NT2/D1 (cell line): ENCODE results near the gene RUVBL2.

Experiments used
- DNase-seq: peaks from one replicate; pipeline ENCODE4 v3.0.0-alpha.2; 2011; ENCODE audit warnings: low read depth, low spot score
- H3K27me3 ChIP-seq: 2 replicates; pipeline ENCODE4 v1.6.0; 2011; ENCODE audit warnings: mild to moderate bottlenecking; ENCODE audit not compliant: insufficient read length, insufficient read depth
- H3K36me3 ChIP-seq: 2 replicates; pipeline ENCODE4 v1.6.1; 2011; ENCODE audit warnings: mild to moderate bottlenecking, low read length, mixed read lengths; ENCODE audit not compliant: insufficient read depth, insufficient read length
- H3K4me1 ChIP-seq: 2 replicates; pipeline ENCODE4 v1.5.1; 2011; ENCODE audit not compliant: insufficient read depth, insufficient read length
- H3K4me3 ChIP-seq: 2 replicates; pipeline ENCODE4 v1.5.1; 2011; ENCODE audit warnings: low read depth; ENCODE audit not compliant: insufficient read length
- H3K9ac ChIP-seq: 2 replicates; pipeline ENCODE4 v1.6.0; 2011; ENCODE audit warnings: low read depth; ENCODE audit not compliant: insufficient read length
- H3K9me3 ChIP-seq: 2 replicates; pipeline ENCODE4 v1.5.1; 2011; ENCODE audit warnings: mild to moderate bottlenecking, low read length; ENCODE audit not compliant: insufficient read depth
- SUZ12 ChIP-seq: IDR thresholded peaks from 2 replicates; pipeline ENCODE4 v1.6.1; 2011; ENCODE audit not compliant: insufficient read length, insufficient read depth; ENCODE audit errors: extremely low read depth
- YY1 ChIP-seq: IDR thresholded peaks from 2 replicates; pipeline ENCODE4 v1.6.1; 2011; ENCODE audit not compliant: insufficient read length, insufficient read depth
- ZNF274 ChIP-seq: IDR thresholded peaks from 2 replicates; pipeline ENCODE4 v1.6.1; 2011; ENCODE audit warnings: mild to moderate bottlenecking, low read depth, low read length

Gene RUVBL2

DNA sequence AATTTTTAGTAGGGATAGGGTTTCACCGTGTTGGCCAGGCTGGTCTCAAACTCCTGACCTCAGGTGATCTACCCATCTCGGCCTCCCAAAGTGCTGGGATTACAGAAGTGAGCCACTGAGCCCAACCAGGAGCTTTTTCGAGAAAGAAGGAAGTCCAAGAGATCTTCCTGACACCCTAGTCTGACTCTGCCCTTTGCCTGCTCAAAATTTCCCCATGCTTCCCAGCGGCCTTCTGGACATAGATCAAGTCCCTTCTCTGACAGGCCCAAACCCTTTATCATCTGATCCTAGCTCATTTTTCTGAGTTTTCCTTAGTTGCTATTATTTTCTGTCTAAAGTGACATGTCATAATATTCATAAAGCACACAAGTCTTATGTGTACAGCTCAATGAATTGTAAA lies 40.5 kb upstream of the RUVBL2 start:
- peaks cover 4% of the 10 kb centered on the region for H3K4me1 ChIP-seq
- no peaks in the 10 kb centered on the region for H3K9me3 ChIP-seq
- H3K36me3 ChIP-seq = peaks cover 25% of the 10 kb centered on the region
- H3K4me3 ChIP-seq = no peak overlapping the region
- DNase-seq = no peak
- TF ChIP-seq YY1 (no peak), ZNF274 (no peak), SUZ12 (no peak)
- H3K27me3 ChIP-seq = no peaks in the 10 kb centered on the region
- H3K9ac ChIP-seq = no peak overlapping the region

- H3K36me3 ChIP-seq = peaks cover 25% of the 10 kb centered on the region
- TF ChIP-seq ZNF274 (no peak), YY1 (no peak), SUZ12 (no peak)
- peak overlapping the region; percentile 63 for H3K9ac ChIP-seq
- H3K27me3 ChIP-seq = no peaks in the 10 kb centered on the region
- no peaks in the 10 kb centered on the region for H3K9me3 ChIP-seq
- DNase-seq = no peak
- peak overlapping the region; percentile 40 for H3K4me3 ChIP-seq
- H3K4me1 ChIP-seq = peaks cover 4% of the 10 kb centered on the region
Measured at GRCh38 chr19:48953990-48954594, 39.6 kb upstream of the RUVBL2 start.

- peaks cover 4% of the 10 kb centered on the region for H3K4me1 ChIP-seq
Measured at GRCh38 chr19:48954595-48955307, 38.9 kb upstream of the RUVBL2 start, which contains the start of gene BAX. Gene BAX (plus strand): TSS chr19:48954875. CDS start chr19:48954929, 54 bp downstream.

GRCh38 chr19:48955308-48955958 lies 38.3 kb upstream of the RUVBL2 start:
- no peaks in the 10 kb centered on the region for H3K9me3 ChIP-seq
- peaks cover 25% of the 10 kb centered on the region for H3K36me3 ChIP-seq
- DNase-seq = no peak
- peak overlapping the region; percentile 99 for H3K9ac ChIP-seq
- H3K4me3 ChIP-seq = peak overlapping the region; percentile 86
- no peaks in the 10 kb centered on the region for H3K27me3 ChIP-seq
- TF ChIP-seq ZNF274 (no peak), SUZ12 (no peak), YY1 (no peak)
- H3K4me1 ChIP-seq = peaks cover 4% of the 10 kb centered on the region

More at GRCh38 chr19:48954595-48955307, 38.9 kb upstream of the RUVBL2 start, which contains the start of gene BAX:
- Histone ChIP-seq H3K36me3 (peaks cover 25% of the 10 kb centered on the region), H3K9ac (peak within 1 kb of the TSS; percentile 99), H3K4me3 (peak within 1 kb of the TSS; percentile 86), H3K9me3 (no peaks in the 10 kb centered on the region), H3K27me3 (no peaks in the 10 kb centered on the region)
- DNase-seq = peak; percentile 91
- TF ChIP-seq SUZ12 (no peak), YY1 (peak; percentile 95)

DNA sequence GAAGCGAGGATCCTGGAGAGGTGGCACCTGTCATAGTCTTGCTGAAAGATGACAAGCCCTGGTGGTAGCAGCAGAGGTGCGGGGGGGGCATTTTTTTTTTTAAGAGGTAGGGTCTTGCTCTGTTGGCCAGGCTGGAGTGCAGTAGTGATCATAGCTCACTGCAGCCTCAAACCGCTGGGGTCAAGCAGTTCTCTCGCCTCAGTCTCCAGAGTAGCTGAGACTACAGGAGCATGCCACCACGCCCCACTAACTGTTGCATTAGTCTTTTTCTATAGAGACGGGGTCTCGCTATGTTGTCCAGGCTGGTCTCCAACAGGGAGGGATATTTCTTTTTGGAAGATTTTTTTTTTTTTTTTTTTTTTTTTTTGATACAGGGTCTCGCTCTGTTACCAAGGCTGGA lies 35.7 kb upstream of the RUVBL2 start:
- Histone ChIP-seq H3K27me3 (no peaks in the 10 kb centered on the region), H3K4me3 (no peak overlapping the region), H3K36me3 (peaks cover 39% of the 10 kb centered on the region), H3K9me3 (no peaks in the 10 kb centered on the region), H3K4me1 (peaks cover 6% of the 10 kb centered on the region), H3K9ac (no peak overlapping the region)
- no peak for DNase-seq
- TF ChIP-seq SUZ12 (no peak), YY1 (no peak), ZNF274 (no peak)

- Histone ChIP-seq H3K4me1 (peaks cover 6% of the 10 kb centered on the region), H3K27me3 (no peaks in the 10 kb centered on the region), H3K9ac (no peak overlapping the region), H3K4me3 (no peak overlapping the region), H3K9me3 (no peaks in the 10 kb centered on the region), H3K36me3 (peaks cover 39% of the 10 kb centered on the region)
- TF ChIP-seq YY1 (no peak), ZNF274 (no peak), SUZ12 (no peak)
- no peak for DNase-seq
Measured at GRCh38 chr19:48959341-48960239, 34.1 kb upstream of the RUVBL2 start.
